ENCODE data around the gene C14orf119.

C14orf119 gene

DNA sequence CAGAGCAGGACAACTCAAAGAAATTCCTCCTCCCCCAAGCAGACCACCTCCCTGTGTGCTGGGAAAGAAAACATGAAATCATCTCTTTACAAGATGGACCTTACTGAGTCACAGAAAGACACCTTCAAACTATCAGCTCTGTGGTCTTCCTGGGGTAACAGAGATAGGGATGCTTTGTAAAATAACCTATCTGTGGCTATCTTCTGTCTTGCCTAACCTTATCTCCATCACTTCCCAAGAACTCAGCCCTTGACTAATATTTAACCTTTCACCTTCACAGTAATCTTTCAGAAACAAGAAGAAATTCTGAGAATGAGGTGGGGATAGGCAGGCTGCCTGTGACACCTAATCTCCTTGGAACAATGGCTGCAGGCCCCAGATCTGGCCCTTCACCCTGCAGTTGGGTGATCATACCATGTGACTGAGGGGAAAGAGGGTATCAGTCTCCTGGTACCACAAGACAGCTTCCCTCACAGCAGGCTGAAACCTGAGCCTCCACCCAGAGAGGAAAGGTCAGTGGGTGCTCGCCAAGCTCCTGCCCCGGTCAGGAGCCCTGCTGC, 51.1 kb downstream of the C14orf119 start:
- Histone ChIP-seq H3K9ac (ENCODE audit: low read length) (no peak overlapping the region), H3K4me2 (ENCODE audit: low read depth, low read length, poor library complexity, severe bottlenecking) (no peak overlapping the region), H3F3A (ENCODE audit: insufficient read depth) (no peaks in the 10 kb centered on the region), H3K27me3 (ENCODE audit: low read length) (no peaks in the 10 kb centered on the region), H3K9me3 (ENCODE audit: insufficient read depth, low read length) (no peaks in the 10 kb centered on the region), H3K27ac (ENCODE audit: low read depth, low read length) (no peak overlapping the region), H3K4me3 (ENCODE audit: insufficient read depth, low read length, poor library complexity, severe bottlenecking) (no peak overlapping the region), H3K79me2 (ENCODE audit: insufficient read depth, low read length) (no peaks in the 10 kb centered on the region), H4K20me1 (ENCODE audit: low read depth, low read length) (no peaks in the 10 kb centered on the region), H2AFZ (ENCODE audit: low read depth, low read length, severe bottlenecking) (no peak overlapping the region), H3K36me3 (ENCODE audit: low read length) (no peaks in the 10 kb centered on the region), H3K9me2 (replicated peaks; ENCODE audit: insufficient read depth, low read length) (no peaks in the 10 kb centered on the region)
- TF ChIP-seq, protein P1, sequence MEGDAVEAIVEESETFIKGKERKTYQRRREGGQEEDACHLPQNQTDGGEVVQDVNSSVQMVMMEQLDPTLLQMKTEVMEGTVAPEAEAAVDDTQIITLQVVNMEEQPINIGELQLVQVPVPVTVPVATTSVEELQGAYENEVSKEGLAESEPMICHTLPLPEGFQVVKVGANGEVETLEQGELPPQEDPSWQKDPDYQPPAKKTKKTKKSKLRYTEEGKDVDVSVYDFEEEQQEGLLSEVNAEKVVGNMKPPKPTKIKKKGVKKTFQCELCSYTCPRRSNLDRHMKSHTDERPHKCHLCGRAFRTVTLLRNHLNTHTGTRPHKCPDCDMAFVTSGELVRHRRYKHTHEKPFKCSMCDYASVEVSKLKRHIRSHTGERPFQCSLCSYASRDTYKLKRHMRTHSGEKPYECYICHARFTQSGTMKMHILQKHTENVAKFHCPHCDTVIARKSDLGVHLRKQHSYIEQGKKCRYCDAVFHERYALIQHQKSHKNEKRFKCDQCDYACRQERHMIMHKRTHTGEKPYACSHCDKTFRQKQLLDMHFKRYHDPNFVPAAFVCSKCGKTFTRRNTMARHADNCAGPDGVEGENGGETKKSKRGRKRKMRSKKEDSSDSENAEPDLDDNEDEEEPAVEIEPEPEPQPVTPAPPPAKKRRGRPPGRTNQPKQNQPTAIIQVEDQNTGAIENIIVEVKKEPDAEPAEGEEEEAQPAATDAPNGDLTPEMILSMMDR (IDR thresholded peaks at IDR 0.05; ENCODE audit: insufficient read depth, low read length, poor library complexity, severe bottlenecking): no peak
- no peak for TF ChIP-seq EZH2phosphoT487 (conservative IDR thresholded peaks at IDR 0.05; ENCODE audit: low read length)

DNA sequence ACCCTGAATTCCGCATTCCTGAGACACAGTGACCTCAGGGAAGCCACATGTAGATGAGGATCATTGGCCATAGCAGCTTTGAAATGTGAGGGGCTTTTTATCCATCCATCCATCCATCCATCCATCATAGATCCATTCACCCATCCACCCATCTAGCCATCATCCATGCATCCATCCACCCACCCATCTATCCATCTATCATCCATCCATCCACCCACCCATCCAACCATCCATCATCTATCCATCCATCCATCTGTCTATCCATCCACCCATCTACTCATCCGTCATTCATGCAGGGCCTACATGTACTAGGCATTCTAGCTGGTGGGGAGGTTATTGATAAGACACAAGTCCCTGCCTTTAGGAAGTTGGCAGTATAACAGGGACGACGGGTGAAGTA, 51.7 kb downstream of the C14orf119 start:
- no peaks in the 10 kb centered on the region for H3K79me2 ChIP-seq (ENCODE audit: insufficient read depth, low read length)
- H3K9ac ChIP-seq (ENCODE audit: low read length): no peak overlapping the region
- TF ChIP-seq EZH2phosphoT487 (conservative IDR thresholded peaks at IDR 0.05; ENCODE audit: low read length): no peak
- TF ChIP-seq, protein P1 (IDR thresholded peaks at IDR 0.05; ENCODE audit: insufficient read depth, low read length, poor library complexity, severe bottlenecking): no peak
- no peaks in the 10 kb centered on the region for H3F3A ChIP-seq (ENCODE audit: insufficient read depth)
- no peaks in the 10 kb centered on the region for H3K9me2 ChIP-seq (replicated peaks; ENCODE audit: insufficient read depth, low read length)
- no peak overlapping the region for H3K27ac ChIP-seq (ENCODE audit: low read depth, low read length)
- H3K27me3 ChIP-seq (ENCODE audit: low read length): no peaks in the 10 kb centered on the region
- no peak overlapping the region for H3K4me2 ChIP-seq (ENCODE audit: low read depth, low read length, poor library complexity, severe bottlenecking)
- H3K36me3 ChIP-seq (ENCODE audit: low read length): no peaks in the 10 kb centered on the region
- no peak overlapping the region for H2AFZ ChIP-seq (ENCODE audit: low read depth, low read length, severe bottlenecking)
- H3K9me3 ChIP-seq (ENCODE audit: insufficient read depth, low read length): no peaks in the 10 kb centered on the region
- no peak overlapping the region for H3K4me3 ChIP-seq (ENCODE audit: insufficient read depth, low read length, poor library complexity, severe bottlenecking)
- no peaks in the 10 kb centered on the region for H4K20me1 ChIP-seq (ENCODE audit: low read depth, low read length)

DNA sequence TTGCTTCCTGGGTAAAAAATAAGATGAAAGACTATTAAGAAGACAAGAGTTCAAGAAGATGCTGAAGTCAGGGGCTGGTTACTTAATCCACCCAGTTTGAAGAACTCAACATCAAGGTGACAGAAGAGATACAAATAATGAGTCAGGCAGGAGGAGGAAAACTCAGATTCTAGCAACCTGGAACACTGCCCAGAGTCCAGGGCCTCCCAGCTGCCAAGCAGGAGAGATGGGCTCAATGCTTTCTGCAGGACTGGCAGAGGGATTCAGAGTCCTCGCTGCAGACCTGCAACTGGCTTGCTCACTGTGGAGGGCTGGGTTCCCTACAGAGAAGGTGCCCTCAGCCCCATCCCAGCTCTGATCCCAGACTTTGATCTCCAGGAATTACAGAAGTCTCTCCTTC, 52.4 kb downstream of the C14orf119 start:
- no peak for TF ChIP-seq EZH2phosphoT487 (conservative IDR thresholded peaks at IDR 0.05; ENCODE audit: low read length)
- TF ChIP-seq, protein P1 (IDR thresholded peaks at IDR 0.05; ENCODE audit: insufficient read depth, low read length, poor library complexity, severe bottlenecking): no peak
- Histone ChIP-seq H3K4me2 (ENCODE audit: low read depth, low read length, poor library complexity, severe bottlenecking) (no peak overlapping the region), H4K20me1 (ENCODE audit: low read depth, low read length) (no peaks in the 10 kb centered on the region)

More for the DNA sequence above, 52.4 kb downstream of the C14orf119 start:
- Histone ChIP-seq H2AFZ (ENCODE audit: low read depth, low read length, severe bottlenecking) (no peak overlapping the region), H3K9ac (ENCODE audit: low read length) (no peak overlapping the region), H3K4me3 (ENCODE audit: insufficient read depth, low read length, poor library complexity, severe bottlenecking) (no peak overlapping the region), H3K9me2 (replicated peaks; ENCODE audit: insufficient read depth, low read length) (no peaks in the 10 kb centered on the region), H3K9me3 (ENCODE audit: insufficient read depth, low read length) (no peaks in the 10 kb centered on the region), H3K27me3 (ENCODE audit: low read length) (no peaks in the 10 kb centered on the region), H3K36me3 (ENCODE audit: low read length) (no peaks in the 10 kb centered on the region), H3K27ac (ENCODE audit: low read depth, low read length) (no peak overlapping the region), H3K79me2 (ENCODE audit: insufficient read depth, low read length) (no peaks in the 10 kb centered on the region), H3F3A (ENCODE audit: insufficient read depth) (no peaks in the 10 kb centered on the region)

Data from SU-DHL-6 (cell line).